ENCODE data around the gene PTPN3. TPM values are rescaled to one million over a fixed set of nuclear protein-coding genes. Genes with fewer than 3 reads are reported as not detected.
"Not testable (repeated sequence)": the region's sequence is repeated elsewhere in the genome, so short reads cannot be mapped to it uniquely, and the experiment has no call there.

Gene PTPN3
- total RNA-seq, 1 experiment from 2014 or later, result 25.0 TPM

GRCh38 chr9:109371374-109371773, 126.7 kb downstream of the PTPN3 start:
- no peaks in the 10 kb centered on the region for H3K9me3 Mint-ChIP-seq (ENCODE audit: low read depth, unreplicated experiment)
- intact Hi-C loops (cut with micrococcal nuclease; ENCODE audit: unreplicated experiment), result no loop called here
- peaks cover 9% of the 10 kb centered on the region for H3K36me3 Mint-ChIP-seq (ENCODE audit: insufficient read depth, unreplicated experiment)
- DNase-seq, result no peak
- no peak overlapping the region for H3K4me3 Mint-ChIP-seq (ENCODE audit: low read depth, unreplicated experiment)
- CTCF ChIA-PET, result no interaction called here
- no peaks in the 10 kb centered on the region for H3K27me3 Mint-ChIP-seq (ENCODE audit: unreplicated experiment)
- no peak overlapping the region for H3K27ac Mint-ChIP-seq (ENCODE audit: unreplicated experiment)
- no peak for TF ChIP-seq CTCF (IDR thresholded peaks at IDR 0.05; ENCODE audit: unreplicated experiment)
- BruUV-seq (replicated peaks), result no TSS peak
- peaks cover 6% of the 10 kb centered on the region for H3K4me1 Mint-ChIP-seq (ENCODE audit: low read depth, unreplicated experiment)

GRCh38 chr9:109369285-109369684, 128.8 kb downstream of the PTPN3 start:
- peak; percentile 17 for DNase-seq
- no peak overlapping the region for H3K4me3 Mint-ChIP-seq (ENCODE audit: low read depth, unreplicated experiment)
- peaks cover 6% of the 10 kb centered on the region for H3K4me1 Mint-ChIP-seq (ENCODE audit: low read depth, unreplicated experiment)
- peaks cover 5% of the 10 kb centered on the region for H3K36me3 Mint-ChIP-seq (ENCODE audit: insufficient read depth, unreplicated experiment)
- H3K27ac Mint-ChIP-seq (ENCODE audit: unreplicated experiment), result no peak overlapping the region
- H3K27me3 Mint-ChIP-seq (ENCODE audit: unreplicated experiment), result no peaks in the 10 kb centered on the region
- no peaks in the 10 kb centered on the region for H3K9me3 Mint-ChIP-seq (ENCODE audit: low read depth, unreplicated experiment)
- intact Hi-C loops (cut with micrococcal nuclease; ENCODE audit: unreplicated experiment), result no loop called here
- TF ChIP-seq CTCF (IDR thresholded peaks at IDR 0.05; ENCODE audit: unreplicated experiment), result no peak
- BruUV-seq (replicated peaks), result no TSS peak
- CTCF ChIA-PET, result no interaction called here

GRCh38 chr9:109360771-109361170, 137.3 kb downstream of the PTPN3 start:
- BruUV-seq (replicated peaks), result no TSS peak
- no peaks in the 10 kb centered on the region for H3K36me3 Mint-ChIP-seq (ENCODE audit: insufficient read depth, unreplicated experiment)
- no peaks in the 10 kb centered on the region for H3K9me3 Mint-ChIP-seq (ENCODE audit: low read depth, unreplicated experiment)
- H3K27ac Mint-ChIP-seq (ENCODE audit: unreplicated experiment), result no peak overlapping the region
- H3K27me3 Mint-ChIP-seq (ENCODE audit: unreplicated experiment), result no peaks in the 10 kb centered on the region
- no peaks in the 10 kb centered on the region for H3K4me1 Mint-ChIP-seq (ENCODE audit: low read depth, unreplicated experiment)
- DNase-seq, result no peak
- no peak for TF ChIP-seq CTCF (IDR thresholded peaks at IDR 0.05; ENCODE audit: unreplicated experiment)
- no peak overlapping the region for H3K4me3 Mint-ChIP-seq (ENCODE audit: low read depth, unreplicated experiment)
- CTCF ChIA-PET, result no interaction called here
- intact Hi-C loops (cut with micrococcal nuclease; ENCODE audit: unreplicated experiment), result no loop called here

GRCh38 chr9:109358968-109359603, 139.0 kb downstream of the PTPN3 start:
- H3K4me1 Mint-ChIP-seq (ENCODE audit: low read depth, unreplicated experiment); H3K27me3 Mint-ChIP-seq (ENCODE audit: unreplicated experiment); DNase-seq; H3K36me3 Mint-ChIP-seq (ENCODE audit: insufficient read depth, unreplicated experiment); H3K27ac Mint-ChIP-seq (ENCODE audit: unreplicated experiment); intact Hi-C loops (cut with micrococcal nuclease; ENCODE audit: unreplicated experiment); BruUV-seq (replicated peaks); CTCF ChIA-PET; H3K4me3 Mint-ChIP-seq (ENCODE audit: low read depth, unreplicated experiment); H3K9me3 Mint-ChIP-seq (ENCODE audit: low read depth, unreplicated experiment): not testable (repeated sequence)

GRCh38 chr9:109355564-109356297, 142.4 kb downstream of the PTPN3 start:
- Mint-ChIP-seq H3K27me3 (ENCODE audit: unreplicated experiment) (no peaks in the 10 kb centered on the region), H3K4me3 (ENCODE audit: low read depth, unreplicated experiment) (no peak overlapping the region), H3K9me3 (ENCODE audit: low read depth, unreplicated experiment) (no peaks in the 10 kb centered on the region), H3K36me3 (ENCODE audit: insufficient read depth, unreplicated experiment) (no peaks in the 10 kb centered on the region), H3K4me1 (ENCODE audit: low read depth, unreplicated experiment) (no peaks in the 10 kb centered on the region), H3K27ac (ENCODE audit: unreplicated experiment) (no peak overlapping the region)
- CTCF ChIA-PET, result no interaction called here
- DNase-seq, result no peak
- intact Hi-C loops (cut with micrococcal nuclease; ENCODE audit: unreplicated experiment), result no loop called here
- no TSS peak for BruUV-seq (replicated peaks)
- no peak for TF ChIP-seq CTCF (IDR thresholded peaks at IDR 0.05; ENCODE audit: unreplicated experiment)
